H7 (cell line): ENCODE data around the gene HTR6. TPM values are rescaled to one million over a fixed set of nuclear protein-coding genes. Genes with fewer than 3 reads are reported as not detected.

Source experiments
- DNase-seq: peaks from one replicate; pipeline ENCODE4 v3.0.0; 2012
- H3K27me3 ChIP-seq: 2 replicates; pipeline ENCODE4 v1.6.0; 2011; ENCODE audit warnings: mild to moderate bottlenecking, low read length; ENCODE audit not compliant: control insufficient read depth, insufficient read depth
- H3K36me3 ChIP-seq: replicated peaks from 2 replicates; pipeline ENCODE4 v1.5.1; 2011; ENCODE audit warnings: low read length; ENCODE audit not compliant: control insufficient read depth, insufficient read depth
- H3K4me3 ChIP-seq: 2 replicates; pipeline ENCODE4 v1.5.1; 2011; ENCODE audit warnings: low read depth, mild to moderate bottlenecking, control low read depth, low read length, moderate library complexity; ENCODE audit not compliant: insufficient read depth
- total RNA-seq: library from RNA; depleted of rRNA; stranded (reverse); fragments of >200 nt; shearing (Covaris generic); gene quantifications from 2 replicates; pipeline ENCODE4 v1.2.3, GENCODE V29; 2014

HTR6 gene
- total RNA-seq, 1 experiment from 2014 or later = 0.45 TPM

DNA sequence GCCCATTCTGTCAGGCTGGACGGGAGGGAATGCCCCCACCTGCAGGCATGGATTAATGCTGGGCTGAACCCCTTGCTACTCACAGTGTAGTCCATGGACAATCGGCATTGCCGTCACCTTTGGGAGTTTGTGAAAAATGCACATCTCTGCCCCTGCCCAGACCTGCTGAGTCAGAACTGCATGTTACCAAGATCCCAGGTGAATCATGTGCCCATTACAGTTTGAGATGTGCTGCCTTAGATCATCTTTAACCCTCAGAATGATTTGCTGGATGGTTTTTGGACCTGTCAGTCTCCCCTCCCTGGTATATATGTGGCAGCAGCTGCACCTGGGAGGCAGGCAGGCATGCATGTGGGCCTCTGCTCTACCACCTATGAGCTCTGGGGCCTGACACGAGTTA lies 15.0 kb downstream of the HTR6 start:
- Histone ChIP-seq H3K36me3 (no peaks in the 10 kb centered on the region), H3K27me3 (peaks cover 6% of the 10 kb centered on the region; the same call in 1 of the 2 replicates), H3K4me3 (no peak overlapping the region)
- DNase-seq = no peak

DNA sequence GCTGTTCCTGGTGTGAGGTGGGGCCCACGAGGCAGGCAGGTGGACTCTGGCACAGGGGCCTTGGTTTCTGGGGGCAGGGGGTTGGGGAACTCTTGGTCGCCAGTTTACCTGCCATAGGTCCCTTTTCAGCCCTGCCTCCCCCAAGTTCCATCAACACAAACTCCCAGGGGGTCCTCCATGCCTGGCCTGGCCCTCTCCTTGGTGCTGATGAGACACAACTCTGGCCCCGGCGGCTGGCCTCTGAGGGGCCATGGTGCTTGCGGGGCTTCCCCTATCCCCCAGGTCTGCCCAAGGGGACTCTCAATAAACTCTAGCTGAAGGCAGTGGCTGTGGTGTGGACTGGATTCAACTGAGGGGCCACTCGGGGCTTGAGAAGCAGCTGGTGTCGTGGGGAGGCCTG lies 16.0 kb downstream of the HTR6 start:
- DNase-seq = peak; percentile 77
- Histone ChIP-seq H3K36me3 (no peaks in the 10 kb centered on the region), H3K27me3 (peaks cover 3% of the 10 kb centered on the region; the same call in 1 of the 2 replicates), H3K4me3 (no peak overlapping the region)

GRCh38 chr1:19682257-19682656 lies 17.6 kb downstream of the HTR6 start:
- DNase-seq = no peak
- Histone ChIP-seq H3K27me3 (no peaks in the 10 kb centered on the region), H3K4me3 (no peak overlapping the region), H3K36me3 (no peaks in the 10 kb centered on the region)

- H3K27me3 ChIP-seq = no peaks in the 10 kb centered on the region
- no peak for DNase-seq
- H3K36me3 ChIP-seq = no peaks in the 10 kb centered on the region
- H3K4me3 ChIP-seq = no peak overlapping the region
Observed at GRCh38 chr1:19682901-19683300, 18.2 kb downstream of the HTR6 start.

DNA sequence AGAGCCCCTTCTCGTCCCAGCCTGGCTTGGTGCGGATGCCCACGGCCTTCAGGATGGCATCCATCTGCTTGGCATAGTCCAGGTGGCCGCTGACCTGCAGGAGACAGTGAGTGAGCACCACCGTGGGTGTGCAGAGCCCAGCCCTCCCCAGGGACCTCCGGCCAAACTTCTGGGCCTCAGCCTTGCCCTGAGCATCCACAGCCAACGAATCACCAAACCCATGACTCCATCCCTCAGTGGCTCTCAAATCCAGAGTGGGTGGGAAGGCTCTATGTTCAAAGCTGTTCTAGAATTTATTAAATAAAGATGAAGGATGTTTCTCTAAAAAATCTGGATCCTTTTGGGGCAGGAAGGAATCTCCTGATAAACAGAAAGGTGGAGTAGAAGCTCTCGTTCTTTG lies 18.7 kb downstream of the HTR6 start:
- Histone ChIP-seq H3K4me3 (no peak overlapping the region), H3K27me3 (no peaks in the 10 kb centered on the region)

DNA sequence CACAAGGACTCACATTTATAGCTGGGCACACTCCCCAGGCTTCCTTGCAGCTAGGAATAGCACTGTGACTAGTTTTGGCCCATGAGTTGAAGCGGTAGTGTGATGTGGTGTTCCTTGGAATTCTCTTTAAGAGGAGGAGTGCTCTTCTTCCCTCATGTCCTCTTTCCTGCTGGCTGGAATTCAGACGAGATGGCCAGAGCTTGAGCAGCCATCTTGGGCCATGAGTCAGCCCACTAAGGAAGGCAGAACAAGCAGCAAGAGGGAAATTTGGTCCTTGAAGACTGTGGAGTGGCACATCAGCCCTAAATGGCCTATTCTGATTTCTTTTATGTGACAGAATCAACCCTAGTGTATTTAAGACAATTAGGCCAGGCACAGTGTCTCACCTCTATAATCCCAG lies 20.0 kb downstream of the HTR6 start:
- no peak for DNase-seq
- no peak overlapping the region for H3K4me3 ChIP-seq
- no peaks in the 10 kb centered on the region for H3K27me3 ChIP-seq
- no peaks in the 10 kb centered on the region for H3K36me3 ChIP-seq

More for the DNA sequence above, 18.7 kb downstream of the HTR6 start:
- no peak for DNase-seq
- no peaks in the 10 kb centered on the region for H3K36me3 ChIP-seq

DNA sequence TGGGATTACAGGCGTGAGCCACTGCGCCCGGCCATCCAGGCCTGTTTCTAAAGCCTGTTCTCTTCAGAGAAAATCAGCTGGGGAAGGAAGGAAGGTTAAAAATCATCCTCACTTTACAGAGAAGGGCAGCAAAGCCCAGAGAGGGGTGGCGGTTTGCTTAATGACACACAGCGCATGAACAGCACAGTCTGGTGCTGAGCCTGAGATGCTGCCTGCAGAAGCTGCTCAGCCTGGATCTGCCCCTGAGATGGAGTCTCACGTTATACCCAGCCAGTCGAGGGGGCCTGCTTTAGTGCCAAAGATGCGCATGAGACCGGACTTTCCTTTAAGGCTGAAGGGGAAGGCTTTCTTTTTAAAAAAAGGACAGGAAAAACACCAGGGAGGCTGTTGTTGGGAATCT lies 21.3 kb downstream of the HTR6 start:
- H3K27me3 ChIP-seq = no peaks in the 10 kb centered on the region
- DNase-seq = peak; percentile 44
- H3K36me3 ChIP-seq = no peaks in the 10 kb centered on the region
- H3K4me3 ChIP-seq = no peak overlapping the region

DNA sequence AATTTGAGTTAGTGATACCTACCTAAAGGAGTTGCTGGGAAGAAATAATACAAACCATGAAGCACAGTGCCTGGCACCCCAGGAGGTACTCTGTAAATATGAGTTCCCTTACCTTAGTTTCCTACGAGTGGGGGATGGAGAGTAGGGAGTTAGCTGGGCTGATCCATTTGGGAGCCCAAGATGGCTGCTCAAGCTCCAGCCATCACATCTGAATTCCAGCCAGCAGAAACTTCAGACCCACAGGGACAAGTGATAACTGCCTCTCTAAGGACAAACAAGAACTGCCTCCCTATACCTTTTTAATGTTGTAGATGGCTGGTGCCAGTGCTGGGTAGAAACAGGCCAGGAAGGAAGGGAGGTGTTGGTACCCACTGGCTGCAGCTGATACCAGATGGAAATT lies 22.7 kb downstream of the HTR6 start:
- H3K36me3 ChIP-seq = no peaks in the 10 kb centered on the region
- no peak overlapping the region for H3K4me3 ChIP-seq
- no peaks in the 10 kb centered on the region for H3K27me3 ChIP-seq
- no peak for DNase-seq

DNA sequence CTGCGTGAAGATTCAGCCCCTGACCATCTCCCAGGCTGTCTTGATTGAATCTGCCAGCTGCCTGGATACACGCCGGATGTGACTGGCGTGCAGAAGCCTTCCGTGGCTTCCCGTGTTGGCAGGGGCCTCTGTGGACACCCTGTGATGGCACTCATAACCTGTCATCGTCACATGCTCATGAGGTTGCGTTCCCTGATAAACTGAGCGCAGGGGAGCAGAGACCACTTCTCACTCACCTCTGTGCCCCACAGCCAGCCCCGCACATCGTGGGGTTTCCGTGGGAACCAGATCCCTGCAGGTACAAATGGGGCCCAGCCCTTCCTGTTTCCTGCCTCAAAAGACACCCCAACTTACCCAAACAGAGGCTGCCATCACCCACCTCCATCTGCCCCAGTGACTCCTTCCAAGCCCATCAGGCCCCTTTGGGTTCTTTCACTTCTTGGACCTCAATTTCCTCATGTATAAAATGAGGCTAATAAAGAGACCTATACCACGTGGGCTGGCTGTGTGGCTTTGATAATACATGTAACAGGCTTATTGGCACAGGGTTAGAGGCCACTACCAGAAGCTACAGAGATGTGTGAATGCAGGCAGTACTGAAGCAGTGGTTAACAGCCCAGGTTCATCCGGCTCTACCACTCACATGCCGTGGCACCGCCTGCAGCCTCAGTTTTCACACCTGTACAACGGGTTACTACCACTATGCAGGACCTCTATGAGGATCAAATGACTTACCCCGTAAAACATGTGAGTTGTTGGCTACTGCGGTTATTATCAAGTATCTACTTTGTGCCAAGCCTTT lies 23.6 kb downstream of the HTR6 start:
- no peak for DNase-seq

GRCh38 chr1:19689085-19689757 lies 24.5 kb downstream of the HTR6 start:
- DNase-seq = peak; percentile 33
- Histone ChIP-seq H3K36me3 (no peaks in the 10 kb centered on the region), H3K4me3 (no peak overlapping the region), H3K27me3 (no peaks in the 10 kb centered on the region)

More for the DNA sequence above, 23.6 kb downstream of the HTR6 start:
- Histone ChIP-seq H3K4me3 (no peak overlapping the region), H3K27me3 (no peaks in the 10 kb centered on the region), H3K36me3 (no peaks in the 10 kb centered on the region)

GRCh38 chr1:19689856-19690255 lies 25.2 kb downstream of the HTR6 start:
- H3K36me3 ChIP-seq = no peaks in the 10 kb centered on the region
- DNase-seq = no peak
- H3K27me3 ChIP-seq = no peaks in the 10 kb centered on the region
- no peak overlapping the region for H3K4me3 ChIP-seq

- Histone ChIP-seq H3K4me3 (no peak overlapping the region), H3K27me3 (no peaks in the 10 kb centered on the region), H3K36me3 (no peaks in the 10 kb centered on the region)
- peak; percentile 36 for DNase-seq
Observed at GRCh38 chr1:19690342-19690741, 25.7 kb downstream of the HTR6 start.

DNA sequence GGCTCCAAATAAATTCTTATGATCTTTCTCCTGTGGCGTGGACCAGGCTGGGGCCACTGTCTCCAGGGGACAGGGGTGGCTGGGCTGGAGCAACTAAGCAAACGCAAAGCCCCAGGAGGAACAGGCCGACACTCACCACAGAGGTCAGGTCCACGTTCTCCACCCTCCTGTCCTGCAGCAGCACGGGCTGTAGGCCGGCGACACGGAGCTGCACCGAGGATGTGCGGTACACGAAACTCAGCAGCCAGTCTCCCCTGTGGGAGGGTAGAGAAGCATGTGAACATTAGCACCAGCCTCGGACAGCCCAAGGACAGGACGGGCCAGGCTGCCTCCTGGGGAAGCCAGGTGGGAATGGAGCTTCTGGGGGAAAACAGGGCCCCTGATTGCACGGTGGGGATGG lies 29.6 kb downstream of the HTR6 start:
- Histone ChIP-seq H3K27me3 (no peaks in the 10 kb centered on the region), H3K36me3 (no peaks in the 10 kb centered on the region), H3K4me3 (no peak overlapping the region)
- peak; percentile 22 for DNase-seq

DNA sequence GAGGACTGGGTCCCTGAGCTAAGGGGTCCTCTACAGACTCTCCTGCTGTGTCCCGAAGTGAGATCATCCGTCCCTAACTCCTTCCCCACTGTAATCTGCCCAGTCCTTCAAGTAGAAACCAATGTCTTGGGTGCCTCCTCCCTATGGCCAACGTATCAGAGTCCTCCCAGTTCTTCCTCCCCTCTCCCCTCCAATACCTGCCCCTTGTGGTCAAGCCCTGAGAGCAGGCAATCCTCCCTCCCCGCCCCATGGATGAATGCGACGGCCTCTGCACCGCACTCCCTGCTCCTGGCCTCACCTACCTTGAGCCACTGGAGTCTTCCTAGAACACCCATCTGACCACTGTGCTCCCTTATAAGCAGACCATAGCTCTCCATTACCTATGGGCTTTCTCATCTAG lies 31.1 kb downstream of the HTR6 start:
- DNase-seq = peak; percentile 60
- Histone ChIP-seq H3K36me3 (no peaks in the 10 kb centered on the region), H3K4me3 (no peak overlapping the region), H3K27me3 (no peaks in the 10 kb centered on the region)

- Histone ChIP-seq H3K36me3 (no peaks in the 10 kb centered on the region), H3K4me3 (no peak overlapping the region), H3K27me3 (no peaks in the 10 kb centered on the region)
- DNase-seq = no peak
Observed at GRCh38 chr1:19696820-19697219, 32.1 kb downstream of the HTR6 start.
